Non-pigmented ciliary epithelial cell (primary cell): ENCODE results near the gene CRISPLD2.
A peak's percentile ranks its signal among the peaks of the same experiment; 100 is the strongest.

Experiments used
- DNase-seq: peaks from one replicate; pipeline ENCODE4 v3.0.0-alpha.2; 2010; ENCODE audit warnings: low read depth

Gene CRISPLD2

DNA sequence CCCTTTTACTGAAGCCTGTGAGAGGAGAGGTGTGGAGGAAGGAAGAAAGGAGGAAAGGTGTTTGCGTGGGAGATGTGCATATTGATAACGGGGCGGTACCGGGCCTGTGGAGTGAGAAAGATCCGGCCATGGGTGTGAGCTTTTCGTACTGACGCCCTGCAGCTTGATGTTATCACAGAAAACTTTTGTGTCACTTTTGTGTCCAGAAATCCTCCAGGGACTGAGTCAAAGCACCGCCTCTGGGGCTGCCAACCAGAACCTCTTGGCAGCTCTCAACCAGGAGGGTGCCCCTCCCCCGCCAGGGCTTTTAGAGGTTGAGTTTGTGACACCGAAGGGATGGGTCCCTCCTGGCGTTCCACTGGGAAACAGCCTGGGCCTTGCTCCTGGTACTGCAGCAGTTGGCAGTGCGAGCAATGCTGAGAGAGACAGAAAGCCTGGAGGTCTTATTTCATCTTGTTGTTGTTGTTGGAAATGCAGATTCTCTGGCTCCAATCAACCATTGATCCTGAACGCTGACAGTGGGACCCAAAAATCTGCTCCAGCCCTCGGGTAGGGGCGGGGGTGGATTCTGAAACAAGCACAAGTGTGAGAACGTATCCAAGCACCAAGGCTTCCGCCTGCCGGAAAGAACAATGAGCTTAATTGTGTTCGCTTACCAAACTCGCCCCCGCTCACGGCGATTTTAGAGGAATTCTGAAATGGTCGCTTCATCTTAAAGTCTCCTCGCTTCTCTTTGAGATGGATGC lies 65.0 kb downstream of the CRISPLD2 start:
- DNase-seq, result no peak

DNA sequence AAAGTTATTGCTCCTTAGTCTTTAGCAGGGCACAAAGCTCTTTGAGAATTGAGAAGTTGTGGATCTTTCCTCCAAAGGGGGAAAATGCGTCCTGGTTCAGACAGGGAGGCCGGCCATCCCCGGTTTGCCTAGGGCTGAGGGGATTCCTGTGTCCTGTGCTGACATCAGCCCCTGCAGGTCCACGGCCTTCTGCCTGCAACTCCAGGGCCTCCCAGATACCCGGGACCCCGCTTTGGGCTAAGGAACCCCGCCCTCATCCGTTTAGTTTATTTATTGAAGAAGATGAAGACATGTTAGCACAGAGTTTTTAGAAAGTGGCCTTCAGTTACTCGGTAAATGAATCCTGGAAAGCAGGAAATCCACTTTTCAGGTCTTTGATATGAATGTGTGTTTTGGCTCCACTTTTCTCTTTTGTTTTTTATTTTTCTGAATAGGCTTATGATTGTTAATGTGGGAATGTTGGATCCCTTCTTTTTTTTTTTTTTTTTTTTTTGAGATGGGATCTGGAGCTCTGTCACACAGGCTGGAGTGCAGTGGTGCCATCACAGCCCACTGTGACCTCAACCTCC lies 65.6 kb downstream of the CRISPLD2 start:
- DNase-seq, result no peak

DNA sequence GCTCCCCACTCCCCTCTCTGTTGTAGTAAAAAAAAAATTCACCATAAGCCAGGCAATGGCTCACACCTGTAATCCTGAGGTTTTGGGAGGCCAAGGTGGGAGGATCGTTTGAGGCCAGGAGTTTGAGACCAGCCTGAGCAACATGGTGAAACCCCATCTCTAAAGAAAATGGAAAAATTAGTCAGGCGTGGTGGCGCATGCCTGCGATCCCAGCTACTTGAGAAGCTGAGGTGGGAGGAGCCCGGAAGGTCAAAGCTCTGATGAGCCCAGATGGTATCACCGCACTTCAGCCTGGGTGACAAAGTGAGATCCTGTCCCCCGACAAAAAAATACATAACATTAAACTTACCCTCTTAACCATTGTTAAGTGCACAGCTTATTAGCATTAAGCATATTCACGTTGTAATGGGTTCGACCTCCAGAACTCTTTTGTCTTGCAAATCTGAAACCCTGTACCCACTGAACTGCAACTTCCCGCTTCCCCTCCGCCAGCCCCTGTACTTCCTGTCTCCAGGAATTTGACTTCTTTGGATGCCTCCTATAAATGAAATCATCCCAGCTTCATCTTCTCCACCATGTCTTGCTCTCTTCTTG lies 66.8 kb downstream of the CRISPLD2 start:
- no peak for DNase-seq

DNA sequence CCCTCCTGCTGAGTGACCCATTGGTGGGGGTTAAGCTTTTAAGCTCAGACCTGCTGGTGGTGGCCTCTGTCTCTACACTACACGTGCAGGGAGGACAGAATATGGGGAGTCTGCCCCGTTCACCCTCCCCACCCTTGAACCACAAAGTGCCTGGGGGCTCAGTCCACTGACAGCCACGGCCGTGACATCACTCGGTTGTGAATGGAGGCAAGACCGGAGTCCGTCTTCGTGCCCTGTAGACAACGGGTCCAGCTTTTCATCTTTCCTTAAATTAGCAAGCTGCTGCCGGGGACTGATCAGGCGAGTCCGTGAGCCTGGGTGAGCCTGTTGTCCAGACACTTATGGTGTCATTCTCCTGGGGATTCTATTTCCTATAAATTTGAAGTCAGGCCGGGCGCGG lies 67.4 kb downstream of the CRISPLD2 start:
- DNase-seq, result no peak

DNA sequence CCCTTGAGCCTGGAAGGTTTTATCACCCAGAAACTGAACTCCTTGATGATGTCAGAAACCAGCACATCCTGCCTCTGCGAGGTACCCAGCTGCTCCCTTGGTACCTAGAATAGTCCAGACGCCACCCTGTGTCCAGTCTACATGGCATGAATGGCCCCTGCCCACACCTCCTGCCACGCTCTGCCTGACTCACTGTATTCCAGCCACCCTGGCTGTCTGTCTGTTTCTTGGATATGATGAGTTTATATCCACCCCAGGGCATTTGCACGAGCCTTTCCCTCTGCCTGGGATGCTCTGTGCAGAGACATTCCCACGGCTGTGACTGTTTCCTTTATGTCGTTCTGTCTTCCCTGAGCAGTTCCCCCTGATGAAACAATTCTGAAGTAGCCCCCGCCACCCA lies 68.7 kb downstream of the CRISPLD2 start:
- DNase-seq, result no peak

DNA sequence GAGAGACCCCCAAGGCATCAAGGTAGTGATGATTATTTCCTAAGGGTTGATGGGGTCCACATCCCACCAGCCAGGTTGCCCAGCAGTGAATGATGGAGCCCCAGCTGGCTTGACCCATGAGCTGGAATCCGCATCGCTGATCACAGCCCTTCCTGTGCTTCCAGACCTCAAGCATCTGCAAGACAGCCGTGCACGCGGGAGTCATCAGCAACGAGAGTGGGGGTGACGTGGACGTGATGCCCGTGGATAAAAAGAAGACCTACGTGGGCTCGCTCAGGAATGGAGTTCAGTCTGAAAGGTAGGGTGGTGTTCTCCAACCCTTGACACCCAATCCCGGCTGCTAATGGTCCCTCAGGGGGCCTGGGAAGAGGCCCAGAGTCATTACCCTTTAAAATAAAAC lies 69.3 kb downstream of the CRISPLD2 start:
- DNase-seq, result no peak

DNA sequence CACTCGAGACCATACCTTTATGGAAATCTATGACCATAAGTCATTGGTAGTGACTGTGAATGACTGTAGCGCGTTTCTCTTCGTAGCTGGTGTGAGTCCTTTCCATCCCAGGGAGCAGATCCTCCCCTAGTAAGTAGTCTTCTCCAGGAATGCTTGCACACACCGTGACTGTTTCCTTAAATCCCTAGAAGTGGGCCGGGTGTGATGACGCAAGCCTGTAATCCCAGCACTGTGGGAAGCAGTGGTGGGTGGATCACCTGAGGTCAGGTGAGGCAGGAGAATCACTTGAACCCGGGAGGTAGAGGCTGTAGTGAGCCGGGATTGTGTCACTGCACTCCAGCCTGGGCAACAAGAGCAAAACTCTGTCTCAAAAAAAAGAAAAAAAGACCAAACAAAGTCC lies 70.6 kb downstream of the CRISPLD2 start:
- no peak for DNase-seq

DNA sequence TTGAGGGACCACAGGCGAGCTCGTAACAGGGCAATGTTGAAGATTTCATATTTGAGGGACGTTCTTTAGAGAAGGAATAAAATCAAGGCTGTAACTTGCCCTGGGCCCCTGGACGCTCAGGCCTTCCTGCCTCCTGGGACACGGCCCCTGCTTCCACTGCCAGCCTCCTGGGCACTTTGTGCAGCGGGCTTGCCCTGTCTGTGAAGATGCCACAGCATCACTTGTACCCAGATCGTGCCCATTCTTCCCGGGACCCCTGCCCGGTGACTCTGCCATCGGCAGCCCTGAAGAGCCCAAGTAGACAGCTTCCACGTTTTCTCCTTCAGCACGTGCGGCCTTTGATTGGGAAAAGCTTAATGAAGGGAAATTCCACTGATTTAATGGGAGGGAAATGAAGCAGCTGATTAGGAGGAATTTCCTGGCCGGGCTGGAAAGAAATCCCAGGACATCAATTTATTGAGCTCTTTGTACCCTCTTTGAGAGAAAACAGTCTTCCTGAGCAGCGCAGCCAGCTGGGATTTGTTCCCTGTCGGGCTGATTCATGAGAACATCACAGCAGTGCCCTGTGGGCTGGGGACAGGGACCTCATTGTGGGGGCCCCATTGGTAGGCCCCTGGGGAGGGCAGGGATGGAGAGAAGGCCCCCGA lies 71.5 kb downstream of the CRISPLD2 start:
- DNase-seq, result no peak

DNA sequence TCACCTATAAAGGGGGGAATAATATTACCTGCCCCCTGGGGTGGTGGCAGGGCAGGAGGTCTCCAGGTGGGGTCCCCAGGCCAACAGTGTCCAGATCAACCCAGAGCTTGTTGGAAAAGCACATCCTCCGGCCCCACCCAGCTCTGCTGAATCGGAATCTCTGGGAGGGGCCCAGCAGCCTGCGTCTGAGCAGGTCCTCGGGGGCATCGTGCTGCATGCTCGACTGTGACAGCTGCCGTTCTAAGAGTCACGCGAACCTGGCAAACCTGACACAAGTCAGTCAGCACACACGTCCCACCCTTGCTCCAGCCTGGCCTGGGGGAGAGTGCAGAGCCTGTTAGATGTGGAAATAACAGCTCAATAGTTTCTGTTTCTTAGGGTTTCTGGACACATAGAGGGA lies 72.3 kb downstream of the CRISPLD2 start:
- DNase-seq, result no peak

DNA sequence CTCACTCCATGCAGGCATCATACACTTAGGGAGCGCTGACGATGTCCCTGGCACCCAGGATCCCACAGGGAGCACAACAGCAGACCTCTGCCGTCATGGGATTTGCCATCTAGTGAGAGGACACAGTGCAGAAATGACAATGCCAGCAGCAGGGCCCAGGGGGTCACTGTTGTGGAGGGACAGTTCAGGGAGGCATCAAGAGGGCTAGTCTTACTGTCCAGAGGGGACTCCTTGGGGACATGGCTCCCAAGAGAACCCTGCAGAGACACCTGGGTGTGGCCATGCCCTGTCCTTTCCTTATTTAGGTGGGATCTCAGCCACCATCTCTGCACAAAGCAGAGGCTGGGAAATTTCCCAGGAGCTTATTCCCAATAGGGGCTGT lies 73.7 kb downstream of the CRISPLD2 start:
- DNase-seq, result no peak

DNA sequence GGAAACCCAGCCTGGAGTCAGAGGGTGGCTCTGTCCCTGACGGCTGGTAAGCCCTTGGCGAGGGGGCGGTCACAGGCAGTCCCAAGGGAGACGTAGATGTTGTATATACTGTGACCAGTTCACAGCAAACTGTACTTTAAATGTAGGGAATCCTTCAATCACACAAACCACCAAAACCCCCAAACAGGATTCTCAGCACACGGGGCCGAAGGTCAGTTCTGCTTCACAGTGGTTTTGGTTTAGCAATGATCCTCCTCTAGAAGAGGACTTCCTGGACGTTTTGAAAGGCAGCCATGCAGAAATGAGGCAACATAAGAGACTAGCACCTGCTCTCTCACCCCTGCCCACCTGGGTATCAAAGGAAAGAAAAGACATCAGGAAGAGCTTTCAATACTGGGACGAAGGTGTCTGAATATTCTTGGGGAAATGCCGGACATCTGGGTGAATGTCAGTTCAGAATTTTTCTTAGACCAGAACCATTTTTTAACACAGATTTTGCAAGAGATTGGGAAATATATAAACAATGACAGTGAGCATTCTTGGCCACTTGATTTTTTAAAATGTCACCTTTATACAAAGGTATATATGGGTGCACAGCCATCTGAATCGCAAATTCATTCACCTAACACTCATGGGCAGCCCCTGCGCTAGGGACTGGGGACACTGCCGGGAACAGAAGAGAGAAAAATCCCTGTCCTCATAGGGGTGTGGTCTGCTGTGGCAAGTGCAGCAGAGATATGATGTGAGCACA lies 74.2 kb downstream of the CRISPLD2 start:
- DNase-seq, result no peak

DNA sequence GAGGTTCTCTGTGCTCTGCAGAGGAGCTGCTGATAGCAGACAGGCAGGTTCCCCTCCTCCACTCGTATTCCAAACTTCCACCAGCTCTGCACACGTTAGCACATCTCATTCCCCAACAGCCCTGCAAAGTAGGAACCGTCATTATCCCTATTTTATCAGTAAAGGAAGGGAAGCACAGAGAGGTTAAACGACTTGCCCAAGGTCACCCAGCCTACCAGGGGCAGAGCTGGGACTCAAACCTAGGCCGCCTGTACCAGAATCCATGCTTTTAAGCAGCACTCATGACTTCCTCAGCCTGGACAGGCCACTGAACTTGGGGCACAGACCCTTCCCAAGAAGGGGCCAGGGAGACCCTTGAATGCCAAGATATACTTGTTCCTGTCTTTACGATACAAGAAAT lies 75.2 kb downstream of the CRISPLD2 start:
- no peak for DNase-seq

DNA sequence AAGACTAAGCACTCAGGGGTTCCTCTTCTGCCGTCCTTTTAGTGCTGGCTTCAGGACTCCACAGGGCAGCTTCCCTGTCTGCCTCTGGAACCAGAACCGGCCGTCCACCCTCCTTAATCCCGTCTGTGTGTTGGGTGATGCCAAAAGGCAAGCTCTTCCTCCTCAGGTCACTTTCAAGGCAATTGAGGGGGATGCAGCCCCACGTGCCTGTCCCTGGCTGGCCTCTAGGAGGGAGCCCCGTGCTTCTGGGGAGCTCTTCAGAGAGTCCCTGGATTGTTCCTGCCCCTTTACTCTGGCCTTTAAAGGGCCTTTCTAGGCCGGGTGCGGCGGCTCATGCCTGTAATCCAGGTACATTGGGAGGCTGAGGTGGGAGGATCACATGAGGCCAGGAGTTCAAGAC lies 77.1 kb downstream of the CRISPLD2 start:
- no peak for DNase-seq

DNA sequence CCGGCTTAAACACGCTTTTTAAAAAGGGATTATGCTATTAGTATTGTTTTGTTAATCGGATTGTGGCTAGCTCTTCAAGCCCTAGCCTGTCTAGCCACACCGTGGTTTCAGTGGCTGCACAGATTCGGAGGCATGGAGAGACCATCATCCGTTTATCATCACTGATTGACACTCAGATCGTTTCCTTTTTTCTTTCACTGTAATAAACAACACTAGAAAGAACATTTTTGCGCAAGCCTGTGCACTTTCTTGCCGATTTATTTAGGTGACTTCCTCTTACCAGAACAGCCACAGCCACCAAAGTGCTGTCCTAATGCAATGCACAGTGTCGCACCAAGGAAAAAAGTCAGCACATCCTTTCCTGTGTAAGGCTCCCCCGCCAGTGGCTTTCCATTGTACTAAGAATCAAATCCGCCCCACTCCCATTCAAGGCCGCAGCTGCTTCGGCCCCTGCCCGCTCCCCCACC lies 78.2 kb downstream of the CRISPLD2 start:
- DNase-seq, result no peak

DNA sequence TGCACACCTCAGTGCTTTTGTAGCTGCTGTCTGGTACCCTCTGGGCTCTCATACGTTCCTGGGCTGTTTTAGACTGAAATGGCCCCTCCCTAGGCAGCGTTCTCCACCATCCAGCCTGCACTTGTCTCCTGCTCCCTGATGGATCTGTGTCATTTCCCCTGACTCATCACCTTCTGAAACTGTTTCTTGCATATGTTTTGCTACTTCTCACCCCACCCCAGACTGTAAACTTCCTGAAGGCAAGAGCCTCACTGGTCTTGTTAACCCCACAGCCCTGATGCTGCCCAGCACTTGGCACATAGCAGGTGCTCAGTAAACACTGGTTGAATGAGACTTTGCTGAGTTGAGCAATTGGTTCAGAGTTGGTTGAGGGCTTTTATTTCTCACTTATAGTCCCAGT lies 78.7 kb downstream of the CRISPLD2 start:
- no peak for DNase-seq

DNA sequence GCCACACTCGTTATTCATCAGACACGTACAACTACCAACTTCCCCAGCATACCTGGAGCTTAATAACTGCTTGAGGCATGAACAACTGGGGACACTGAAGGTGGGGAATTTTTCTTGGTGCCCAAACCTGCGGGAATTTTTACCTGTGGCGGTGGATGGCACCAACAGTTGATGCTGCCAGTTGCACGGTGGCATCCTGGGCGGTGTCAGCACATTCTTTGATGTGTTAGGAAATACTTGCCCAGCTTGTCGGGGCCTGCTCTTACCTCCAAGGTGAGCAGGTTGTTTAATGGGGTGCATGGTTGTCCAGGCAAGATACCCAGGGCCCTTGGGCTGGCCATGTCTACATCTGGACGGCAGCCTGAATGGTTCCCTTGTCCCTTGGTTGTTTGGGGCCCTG lies 79.6 kb downstream of the CRISPLD2 start:
- DNase-seq, result no peak

DNA sequence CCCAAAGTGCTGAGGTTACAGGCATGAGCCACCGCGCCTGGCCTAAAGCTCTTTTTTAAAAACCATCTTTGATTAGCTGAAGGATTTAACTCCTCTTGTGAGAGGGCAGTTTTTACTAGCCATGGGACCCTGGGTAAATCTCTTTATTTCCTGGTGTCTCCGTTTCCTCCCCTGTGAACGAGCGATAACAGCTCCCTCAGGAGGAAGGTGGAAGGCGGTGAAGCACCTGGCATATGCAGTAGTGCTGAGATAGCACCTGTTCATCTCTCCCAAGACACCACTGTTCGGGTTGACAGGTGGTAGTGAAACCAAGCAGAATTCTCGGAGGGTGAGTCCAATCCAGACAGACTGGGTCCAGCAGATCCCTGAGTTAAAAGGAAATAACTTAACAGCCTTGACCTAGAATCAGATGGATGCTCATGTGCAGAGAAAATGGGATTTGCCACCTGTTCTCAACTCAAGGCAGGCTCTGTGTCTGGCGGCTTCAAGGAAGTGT lies 86.2 kb downstream of the CRISPLD2 start:
- DNase-seq, result no peak

DNA sequence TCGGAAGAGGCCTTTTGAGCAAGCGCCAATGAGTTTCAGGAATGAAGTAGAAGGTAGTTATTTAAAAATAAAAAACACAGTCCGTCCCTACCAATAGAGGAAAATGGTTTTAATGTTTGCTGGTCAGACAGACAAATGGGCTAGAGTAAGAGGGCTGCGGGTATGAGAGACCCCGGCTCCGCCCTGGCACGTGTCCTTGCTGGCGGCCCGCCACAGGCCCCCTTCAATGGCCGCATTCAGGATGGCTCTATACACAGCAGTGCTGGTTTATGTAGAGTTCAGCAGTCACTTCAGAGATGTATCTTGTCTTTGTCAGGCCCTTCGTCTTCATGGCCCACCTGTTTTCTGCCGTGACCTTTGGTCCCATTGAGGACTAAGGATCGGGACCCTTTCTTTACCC lies 87.3 kb downstream of the CRISPLD2 start:
- DNase-seq, result no peak

DNA sequence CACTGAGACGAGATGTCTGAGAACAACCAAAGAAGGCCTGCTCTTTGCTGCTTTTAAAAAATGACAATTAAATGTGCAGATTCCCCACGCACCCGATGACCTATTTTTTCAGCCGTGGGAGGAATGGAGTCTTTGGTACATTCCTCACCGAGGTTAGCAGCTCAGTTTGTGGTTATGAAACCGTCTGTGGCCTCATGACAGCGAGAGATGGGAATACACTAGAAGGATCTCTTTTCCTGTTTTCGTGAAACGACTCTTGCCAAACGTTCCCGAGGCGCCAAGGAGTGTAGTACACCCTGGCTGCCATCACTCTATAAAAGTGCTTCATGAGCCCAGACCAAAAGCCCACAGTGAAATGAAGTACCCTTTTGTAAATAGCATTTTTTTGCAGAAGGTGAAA lies 87.8 kb downstream of the CRISPLD2 start:
- peak; percentile 55 for DNase-seq

DNA sequence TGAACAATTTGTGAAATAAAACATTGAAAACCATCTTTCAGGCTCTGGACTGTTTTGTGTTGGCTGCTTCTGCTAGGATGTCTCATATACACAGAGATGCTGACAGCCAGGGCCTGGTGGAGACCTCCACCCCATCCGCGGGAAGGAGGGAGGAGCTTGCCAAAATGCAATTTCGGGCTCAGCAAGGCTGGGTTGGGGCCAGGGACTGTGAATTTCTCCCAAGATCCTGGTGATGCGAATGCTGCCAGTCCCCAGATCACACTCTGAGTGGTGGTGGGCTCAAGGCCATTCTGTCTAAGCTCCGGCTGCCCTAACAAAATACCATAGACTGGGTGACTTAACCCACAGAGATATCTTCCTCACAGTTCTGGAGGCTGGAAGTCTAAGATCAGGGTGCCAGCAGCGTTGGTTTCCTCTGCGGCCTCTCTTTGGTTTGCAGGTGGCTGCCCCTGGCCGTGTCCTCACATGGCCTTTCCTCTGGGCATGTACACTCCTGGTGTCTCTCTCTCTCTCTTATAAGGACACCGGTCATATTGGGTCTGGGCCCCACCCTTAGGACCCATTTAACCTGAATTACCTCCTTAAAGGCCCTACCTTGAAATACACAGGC lies 89.8 kb downstream of the CRISPLD2 start:
- DNase-seq, result no peak

DNA sequence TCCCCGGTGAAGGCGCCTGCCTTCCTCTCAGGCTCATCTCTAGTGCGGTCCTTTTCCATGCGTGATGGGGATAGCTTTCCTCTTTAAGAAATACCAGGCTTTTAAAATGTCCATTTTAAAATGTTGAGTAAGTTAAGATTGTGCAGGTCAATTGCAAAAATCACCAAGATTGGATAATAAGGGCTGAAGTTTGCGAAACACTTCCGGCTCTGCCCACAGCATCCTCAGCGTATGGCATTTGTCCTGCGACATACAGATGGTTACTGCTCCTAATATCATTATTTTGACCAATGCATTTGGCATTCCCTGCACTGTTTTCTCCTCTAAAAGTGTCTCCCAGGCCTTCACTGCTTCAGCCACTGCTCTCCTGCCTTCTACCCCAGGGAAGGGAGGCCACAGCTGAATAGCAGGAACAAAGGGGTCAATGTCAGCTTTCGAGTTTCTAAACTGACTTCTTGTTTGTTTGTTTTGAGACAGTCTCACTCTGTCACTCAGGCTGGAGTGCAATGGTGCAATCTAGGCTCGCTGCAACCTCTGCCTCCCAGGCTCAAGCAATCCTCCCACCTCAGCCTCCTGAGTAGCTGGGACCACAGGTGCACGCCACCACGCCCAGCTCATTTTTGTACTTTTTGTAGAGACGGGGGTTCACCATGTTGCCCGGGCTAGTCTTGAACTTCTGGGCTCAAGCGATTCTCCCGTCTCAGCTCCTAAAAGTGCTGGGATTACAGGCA lies 91.9 kb downstream of the CRISPLD2 start:
- no peak for DNase-seq
